Anterior cingulate cortex (tissue), 58 donors: ENCODE measurements around the gene IFNA13.

ENCODE experiments used
- DNase-seq, 58 donors: peaks; one replicate each; lab custom pipeline; 2025; lab: John Stamatoyannopoulos, UW

IFNA13 gene

DNA sequence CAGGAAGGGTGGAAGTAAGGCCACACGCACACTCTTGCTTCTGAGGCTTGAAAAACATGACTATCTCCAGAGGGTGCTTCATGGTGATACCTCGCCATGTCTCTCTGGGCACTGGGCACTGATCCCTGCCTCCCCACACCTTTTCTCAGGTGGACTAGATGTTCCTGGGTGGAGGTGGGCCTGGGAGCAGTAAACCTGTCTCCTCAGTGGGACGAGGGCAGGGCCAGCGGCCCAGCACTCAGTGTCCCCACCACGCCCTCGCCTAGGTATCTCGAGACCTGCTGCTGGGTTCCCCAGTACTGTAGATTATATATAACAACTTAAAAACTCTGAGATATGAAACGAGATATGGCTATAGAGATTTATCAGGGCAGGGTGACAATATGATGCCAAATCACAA is 5.6 kb downstream of the IFNA13 start:
- no peak for DNase-seq

GRCh38 chr9:21357479-21358460 is 10.1 kb downstream of the IFNA13 start:
- no peak for DNase-seq

DNA sequence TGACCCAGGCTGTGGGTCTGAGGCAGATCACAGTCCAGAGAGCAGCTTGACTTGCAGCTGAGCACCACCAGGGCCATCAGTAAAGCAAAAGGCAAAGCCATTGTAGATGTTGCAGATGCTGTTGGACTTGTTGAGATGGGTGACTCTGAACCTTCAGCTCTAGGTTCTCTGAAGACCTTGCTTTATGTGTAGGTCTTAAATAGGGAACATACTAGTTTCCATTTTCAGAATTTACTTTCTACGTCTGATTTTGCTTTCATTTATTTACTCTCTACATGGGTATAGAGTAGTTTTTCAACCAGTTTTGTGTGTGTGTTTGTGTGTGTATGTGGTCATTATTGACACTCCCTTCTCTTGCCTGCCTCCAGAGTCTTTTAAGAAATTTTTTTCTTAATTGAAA is 17.1 kb downstream of the IFNA13 start, which contains the start of gene IFNA6:
IFNA6 (minus strand) TSS at position 101 of the 400 bp plus-strand sequence; CDS start at position 101, 0 bp downstream.
- DNase-seq = no peak

GRCh38 chr9:21348430-21348970 is 19.4 kb downstream of the IFNA13 start:
- DNase-seq = no peak

GRCh38 chr9:21340735-21341134 is 27.1 kb downstream of the IFNA13 start:
- no peak for DNase-seq

GRCh38 chr9:21336457-21336856 is 31.4 kb downstream of the IFNA13 start:
- no peak for DNase-seq

GRCh38 chr9:21334701-21335632 is 32.9 kb downstream of the IFNA13 start, which contains the start of gene KLHL9:
TSS of gene KLHL9 (minus strand) at chr9:21335404. CDS start at chr9:21334859, 545 bp downstream.
- DNase-seq = peak; percentile 52 to 96 (median 90)

- DNase-seq = no peak
Observed at GRCh38 chr9:21333226-21333625, 34.6 kb downstream of the IFNA13 start.

- no peak for DNase-seq
Observed at GRCh38 chr9:21331676-21332402, 36.0 kb downstream of the IFNA13 start.

GRCh38 chr9:21326526-21327139 is 41.2 kb downstream of the IFNA13 start:
- DNase-seq = peak in 1 of 58 donors; percentile 35

DNA sequence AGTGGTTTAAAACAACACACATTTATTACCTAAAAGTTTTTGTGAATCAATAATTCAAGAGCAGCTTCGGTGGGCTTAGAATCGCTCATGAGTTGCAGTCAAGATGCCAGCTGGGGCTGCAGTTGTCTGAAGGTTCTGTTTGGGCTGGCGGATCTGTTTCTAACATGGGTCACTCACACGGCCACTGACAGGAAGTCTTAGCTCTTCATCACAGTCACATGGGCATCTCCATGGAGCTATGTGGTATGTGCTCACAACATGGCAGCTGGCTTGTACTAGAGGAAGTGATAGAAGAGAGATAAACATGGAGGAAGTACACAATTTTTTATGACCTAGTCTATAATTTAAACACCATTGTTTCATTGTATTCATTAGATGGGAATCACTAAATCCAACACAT is 43.8 kb downstream of the IFNA13 start:
- DNase-seq = no peak

DNA sequence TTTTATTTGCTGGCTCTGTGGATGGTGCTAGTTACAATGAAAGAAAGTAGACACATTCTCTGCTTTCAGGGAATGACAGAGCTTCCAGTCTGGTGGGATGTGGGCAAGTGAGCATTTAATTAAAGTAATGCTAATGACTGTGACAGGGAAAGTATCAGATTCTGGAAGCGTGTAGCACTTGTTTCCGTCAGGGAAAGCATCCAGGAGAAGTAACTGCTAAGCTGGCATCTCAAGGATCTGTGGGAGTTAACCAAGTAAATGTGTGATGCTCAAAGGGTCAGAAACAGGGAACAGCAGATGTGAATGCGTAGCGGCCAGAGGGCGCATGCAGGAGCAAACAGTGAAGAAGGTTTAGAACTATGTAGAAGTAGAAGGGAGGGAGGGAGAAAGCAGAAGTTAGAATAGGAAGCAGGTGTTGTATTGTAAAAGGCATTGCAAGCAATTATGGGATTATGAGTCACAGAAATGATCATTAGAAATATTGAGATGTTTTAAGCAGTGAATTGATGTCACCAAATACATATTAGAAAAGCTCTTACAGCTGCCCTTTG is 44.9 kb downstream of the IFNA13 start:
- peak in 1 of 58 donors; percentile 9 for DNase-seq

DNA sequence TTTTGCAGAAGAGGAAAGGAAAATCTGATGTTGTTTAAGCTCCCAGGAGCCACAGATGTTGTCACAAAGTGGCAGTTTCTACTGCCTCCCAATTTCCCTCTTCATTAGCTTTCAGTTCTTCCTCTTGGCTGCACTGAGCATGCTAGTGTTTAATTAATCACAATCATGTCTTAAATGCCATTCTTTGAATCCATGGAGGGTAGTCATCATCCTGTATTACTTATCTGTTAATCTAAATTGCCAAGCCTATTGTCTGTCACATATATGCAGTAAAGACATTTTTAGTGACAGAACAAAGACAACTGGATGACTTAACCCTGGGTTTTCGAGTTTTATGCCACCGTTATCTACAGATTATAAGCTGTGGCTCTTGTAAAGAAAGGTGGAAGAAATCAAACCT is 47.4 kb downstream of the IFNA13 start:
- DNase-seq = no peak

DNA sequence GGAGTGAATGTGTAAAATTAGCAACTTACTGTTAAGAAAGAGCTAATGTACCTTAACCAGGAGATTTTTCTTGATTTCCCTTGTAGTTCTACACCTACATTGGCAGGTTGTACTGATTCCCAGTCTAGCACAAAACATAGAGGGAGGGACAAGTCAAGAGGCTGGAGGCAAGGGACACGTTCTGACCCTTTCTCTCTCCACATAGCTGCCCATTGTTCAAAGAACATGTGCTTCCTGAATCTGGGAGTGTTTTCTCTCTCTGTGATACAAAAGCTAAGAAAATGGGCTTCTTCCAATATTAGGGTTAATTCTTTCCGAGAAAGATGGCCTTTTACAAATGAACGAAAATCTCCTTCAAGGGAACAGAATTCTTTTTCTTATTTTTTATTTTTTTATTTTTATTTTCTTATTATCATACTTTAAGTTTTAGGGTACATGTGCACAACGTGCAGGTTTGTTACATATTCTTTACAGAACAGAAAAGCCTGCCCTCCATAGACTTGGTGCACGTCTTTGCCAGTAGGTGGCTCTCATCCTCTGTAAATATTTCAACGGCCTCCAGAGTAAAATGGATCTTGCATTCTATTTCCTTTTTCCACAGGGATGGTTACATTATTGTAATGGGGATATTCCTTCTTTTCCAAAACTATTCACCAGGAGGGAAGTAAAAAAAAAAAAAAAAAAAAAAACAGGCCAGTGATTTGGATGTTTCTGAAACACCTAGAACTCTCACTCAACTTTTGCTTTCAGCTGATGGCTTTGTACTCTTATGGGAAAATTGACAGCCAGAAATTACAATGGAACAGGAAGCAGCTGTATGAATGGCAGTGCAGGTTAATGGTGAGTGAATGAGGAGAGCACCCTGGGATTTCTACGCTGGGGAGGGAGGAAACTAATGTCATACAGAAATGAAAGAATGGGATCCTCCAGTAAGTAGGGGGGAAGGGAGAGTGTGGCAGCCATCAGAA is 49.6 kb downstream of the IFNA13 start:
- peak in 15 of 58 donors; percentile 3 to 59 (median 13) for DNase-seq
